ENCODE results near the gene SRD5A3.

The SRD5A3 gene

DNA sequence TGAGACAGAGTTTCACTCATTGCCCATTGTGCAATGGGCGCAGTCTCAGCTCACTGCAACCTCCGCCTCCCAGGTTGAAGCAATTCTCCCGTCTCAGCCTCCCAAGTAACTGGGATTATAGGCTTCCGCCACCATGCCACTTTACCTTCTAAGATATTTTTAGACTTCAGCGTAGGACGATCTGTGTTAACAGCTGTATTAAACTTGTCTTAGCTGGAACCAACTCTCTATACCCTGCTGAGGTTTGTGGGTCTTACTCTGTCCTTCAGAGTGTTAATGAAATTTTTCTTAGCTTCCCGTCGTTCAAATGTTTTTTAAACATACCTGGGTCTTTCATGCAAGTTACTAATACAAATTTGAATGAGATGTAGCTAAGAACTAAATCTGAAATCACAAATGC, 64.4 kb downstream of the SRD5A3 start:
- no peak for FAIRE-seq

DNA sequence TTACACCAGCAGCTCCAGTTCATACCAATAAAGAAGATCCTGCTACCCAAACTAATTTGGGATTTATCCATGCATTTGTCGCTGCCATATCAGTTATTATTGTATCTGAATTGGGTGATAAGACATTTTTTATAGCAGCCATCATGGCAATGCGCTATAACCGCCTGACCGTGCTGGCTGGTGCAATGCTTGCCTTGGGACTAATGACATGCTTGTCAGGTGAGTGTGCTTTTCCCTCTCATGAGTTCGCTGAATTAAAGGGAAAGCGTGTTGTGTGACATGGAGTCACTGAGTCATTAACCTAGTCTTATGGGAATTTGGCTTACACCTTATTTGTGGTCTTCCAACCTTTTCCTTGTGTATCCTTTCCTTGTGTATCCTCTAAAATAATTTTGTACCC, 65.6 kb downstream of the SRD5A3 start:
- no peak for FAIRE-seq

DNA sequence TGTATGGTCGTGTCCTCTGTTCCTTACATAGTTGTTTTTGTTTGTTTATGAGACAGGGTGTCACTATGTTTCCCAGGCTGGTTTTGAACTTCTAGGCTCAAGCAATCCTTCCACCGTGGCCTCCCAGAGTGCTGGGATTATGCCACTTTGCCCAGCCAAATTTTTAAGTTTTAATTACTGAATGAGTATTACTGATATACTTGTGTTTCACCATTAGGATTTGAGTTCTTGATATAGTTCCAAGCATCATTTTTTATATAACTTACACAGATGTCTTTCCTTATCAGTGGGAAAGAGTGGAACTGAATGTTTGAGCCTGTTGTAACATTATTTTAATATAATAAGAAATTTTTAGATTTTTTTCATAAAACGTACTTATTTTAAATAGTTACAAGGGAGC, 70.1 kb downstream of the SRD5A3 start:
- FAIRE-seq: no peak

Data from TTC549 (cell line).